ENCODE results near the gene PPP1R13B.
"Not testable (repeated sequence)": the region's sequence is repeated elsewhere in the genome, so short reads cannot be mapped to it uniquely, and the experiment has no call there.

PPP1R13B gene

GRCh38 chr14:103788086-103788485 is 59.3 kb downstream of the PPP1R13B start:
- no peak for DNase-seq (ENCODE audit: low read depth)

GRCh38 chr14:103782376-103782775 is 65.0 kb downstream of the PPP1R13B start:
- no peak for DNase-seq (ENCODE audit: low read depth)

GRCh38 chr14:103776319-103776718 is 71.1 kb downstream of the PPP1R13B start:
- DNase-seq (ENCODE audit: low read depth): not testable (repeated sequence)

- DNase-seq (ENCODE audit: low read depth): no peak
Observed at GRCh38 chr14:103775506-103775905, 71.9 kb downstream of the PPP1R13B start.

GRCh38 chr14:103773521-103773920 is 73.9 kb downstream of the PPP1R13B start:
- no peak for DNase-seq (ENCODE audit: low read depth)

GRCh38 chr14:103772078-103772712 is 75.2 kb downstream of the PPP1R13B start:
- no peak for DNase-seq (ENCODE audit: low read depth)

- no peak for DNase-seq (ENCODE audit: low read depth)
Observed at GRCh38 chr14:103770902-103771301, 76.5 kb downstream of the PPP1R13B start.

GRCh38 chr14:103770500-103770899 is 76.9 kb downstream of the PPP1R13B start:
- no peak for DNase-seq (ENCODE audit: low read depth)

- DNase-seq (ENCODE audit: low read depth): no peak
Observed at GRCh38 chr14:103767336-103767894, 80.0 kb downstream of the PPP1R13B start.

GRCh38 chr14:103765526-103765925 is 81.8 kb downstream of the PPP1R13B start:
- no peak for DNase-seq (ENCODE audit: low read depth)

- no peak for DNase-seq (ENCODE audit: low read depth)
Observed at GRCh38 chr14:103763730-103764488, 83.5 kb downstream of the PPP1R13B start.

GRCh38 chr14:103762541-103762940 is 84.8 kb downstream of the PPP1R13B start:
- no peak for DNase-seq (ENCODE audit: low read depth)

GRCh38 chr14:103762036-103762435 is 85.3 kb downstream of the PPP1R13B start:
- no peak for DNase-seq (ENCODE audit: low read depth)

- no peak for DNase-seq (ENCODE audit: low read depth)
Observed at GRCh38 chr14:103758059-103758776, 89.2 kb downstream of the PPP1R13B start.

- no peak for DNase-seq (ENCODE audit: low read depth)
Observed at GRCh38 chr14:103755060-103755459, 92.3 kb downstream of the PPP1R13B start.

GRCh38 chr14:103753774-103754173 is 93.6 kb downstream of the PPP1R13B start:
- DNase-seq (ENCODE audit: low read depth): no peak

GRCh38 chr14:103749860-103750259 is 97.5 kb downstream of the PPP1R13B start:
- no peak for DNase-seq (ENCODE audit: low read depth)

GRCh38 chr14:103749452-103749851 is 97.9 kb downstream of the PPP1R13B start:
- DNase-seq (ENCODE audit: low read depth): no peak

- no peak for DNase-seq (ENCODE audit: low read depth)
Observed at GRCh38 chr14:103748534-103748857, 98.9 kb downstream of the PPP1R13B start.

- DNase-seq (ENCODE audit: low read depth): no peak
Observed at GRCh38 chr14:103746701-103747100, 100.7 kb downstream of the PPP1R13B start.

- DNase-seq (ENCODE audit: low read depth): no peak
Observed at GRCh38 chr14:103745424-103745823, 102.0 kb downstream of the PPP1R13B start.

- DNase-seq (ENCODE audit: low read depth): no peak
Observed at GRCh38 chr14:103744621-103745395, 102.6 kb downstream of the PPP1R13B start.
